Astrocyte (in vitro differentiated cells and primary cell): ENCODE data around the gene CDKAL1. TPM values are rescaled to one million over a fixed set of nuclear protein-coding genes. Genes with fewer than 3 reads are reported as not detected.

Source experiments
- DNase-seq: peaks from one replicate; pipeline ENCODE4 v3.0.0-alpha.2; 2010; ENCODE audit warnings: low read depth
- FAIRE-seq: peaks from 2 replicates; lab custom pipeline; 2011; peaks lifted over from hg19 to GRCh38; lab: Jason Lieb, UNC
- H2AFZ ChIP-seq: 2 replicates; pipeline ENCODE4 v1.6.0; 2012; ENCODE audit warnings: low read depth, low read length, inconsistent platforms
- H3K27ac ChIP-seq: 2 replicates; pipeline ENCODE4 v1.5.1; 2011; ENCODE audit warnings: low read depth, low read length, inconsistent platforms
- H3K27me3 ChIP-seq: 2 replicates; pipeline ENCODE4 v1.6.0; 2011; ENCODE audit warnings: low read length, inconsistent platforms; ENCODE audit not compliant: insufficient read depth
- H3K36me3 ChIP-seq: 2 replicates; pipeline ENCODE4 v1.5.1; 2011; ENCODE audit warnings: low read length, inconsistent platforms; ENCODE audit not compliant: insufficient read depth
- H3K4me1 ChIP-seq: 2 replicates; pipeline ENCODE4 v1.5.1; 2011; ENCODE audit warnings: low read length, inconsistent platforms; ENCODE audit not compliant: insufficient read depth
- H3K4me2 ChIP-seq: 2 replicates; pipeline ENCODE4 v1.6.0; 2012; ENCODE audit warnings: low read length, inconsistent platforms
- H3K4me3 ChIP-seq: 2 replicates; pipeline ENCODE4 v1.5.1; 2011; ENCODE audit warnings: low read depth, mild to moderate bottlenecking, low read length, inconsistent platforms; ENCODE audit not compliant: insufficient read depth
- H3K79me2 ChIP-seq: 2 replicates; pipeline ENCODE4 v1.6.0; 2012; ENCODE audit warnings: mild to moderate bottlenecking, low read length, inconsistent platforms; ENCODE audit not compliant: insufficient read depth
- H3K9ac ChIP-seq: 2 replicates; pipeline ENCODE4 v1.6.0; 2012; ENCODE audit warnings: mild to moderate bottlenecking, low read length, inconsistent platforms
- H3K9me3 ChIP-seq: 2 replicates; pipeline ENCODE4 v1.5.1; 2012; ENCODE audit warnings: low read depth, mild to moderate bottlenecking, low read length, inconsistent platforms; ENCODE audit not compliant: insufficient read depth
- H4K20me1 ChIP-seq: 2 replicates; pipeline ENCODE4 v1.6.0; 2012; ENCODE audit warnings: low read length, inconsistent platforms; ENCODE audit not compliant: insufficient read depth
- H3K27ac Mint-ChIP-seq: one replicate; pipeline ENCODE4 v1.8.0; 2021; ENCODE audit warnings: mild to moderate bottlenecking, mixed read lengths; ENCODE audit not compliant: unreplicated experiment
- H3K27me3 Mint-ChIP-seq: one replicate; pipeline ENCODE4 v1.8.0; 2021; ENCODE audit warnings: low read depth, mixed read lengths; ENCODE audit not compliant: unreplicated experiment
- H3K36me3 Mint-ChIP-seq: one replicate; pipeline ENCODE4 v1.8.0; 2021; ENCODE audit warnings: low read depth, mixed read lengths; ENCODE audit not compliant: unreplicated experiment
- H3K4me1 Mint-ChIP-seq: one replicate; pipeline ENCODE4 v1.8.0; 2021; ENCODE audit warnings: low read depth, mixed read lengths; ENCODE audit not compliant: unreplicated experiment
- H3K4me3 Mint-ChIP-seq: one replicate; pipeline ENCODE4 v1.8.0; 2021; ENCODE audit warnings: mild to moderate bottlenecking, moderate library complexity, mixed read lengths; ENCODE audit not compliant: unreplicated experiment
- H3K9me3 Mint-ChIP-seq: one replicate; pipeline ENCODE4 v1.8.0; 2021; ENCODE audit warnings: mild to moderate bottlenecking, mixed read lengths; ENCODE audit not compliant: unreplicated experiment
- EZH2 ChIP-seq: IDR thresholded peaks from 2 replicates; pipeline ENCODE4 v1.6.1; 2012; ENCODE audit warnings: mild to moderate bottlenecking, low read length, inconsistent platforms; ENCODE audit not compliant: insufficient read depth
- total RNA-seq: library from RNA; stranded (reverse); gene quantifications from 2 replicates; pipeline ENCODE4 v1.2.1, GENCODE V29; 2021
- TF ChIP-seq, protein P1 (sequence below): IDR thresholded peaks from 2 replicates; pipeline ENCODE4 v1.5.1; 2011; ENCODE audit warnings: low read depth, mild to moderate bottlenecking, inconsistent platforms, low read length, moderate library complexity; ENCODE audit not compliant: insufficient read depth

The CDKAL1 gene
- total RNA-seq, 1 donor from 2014 or later: 13.7 TPM

DNA sequence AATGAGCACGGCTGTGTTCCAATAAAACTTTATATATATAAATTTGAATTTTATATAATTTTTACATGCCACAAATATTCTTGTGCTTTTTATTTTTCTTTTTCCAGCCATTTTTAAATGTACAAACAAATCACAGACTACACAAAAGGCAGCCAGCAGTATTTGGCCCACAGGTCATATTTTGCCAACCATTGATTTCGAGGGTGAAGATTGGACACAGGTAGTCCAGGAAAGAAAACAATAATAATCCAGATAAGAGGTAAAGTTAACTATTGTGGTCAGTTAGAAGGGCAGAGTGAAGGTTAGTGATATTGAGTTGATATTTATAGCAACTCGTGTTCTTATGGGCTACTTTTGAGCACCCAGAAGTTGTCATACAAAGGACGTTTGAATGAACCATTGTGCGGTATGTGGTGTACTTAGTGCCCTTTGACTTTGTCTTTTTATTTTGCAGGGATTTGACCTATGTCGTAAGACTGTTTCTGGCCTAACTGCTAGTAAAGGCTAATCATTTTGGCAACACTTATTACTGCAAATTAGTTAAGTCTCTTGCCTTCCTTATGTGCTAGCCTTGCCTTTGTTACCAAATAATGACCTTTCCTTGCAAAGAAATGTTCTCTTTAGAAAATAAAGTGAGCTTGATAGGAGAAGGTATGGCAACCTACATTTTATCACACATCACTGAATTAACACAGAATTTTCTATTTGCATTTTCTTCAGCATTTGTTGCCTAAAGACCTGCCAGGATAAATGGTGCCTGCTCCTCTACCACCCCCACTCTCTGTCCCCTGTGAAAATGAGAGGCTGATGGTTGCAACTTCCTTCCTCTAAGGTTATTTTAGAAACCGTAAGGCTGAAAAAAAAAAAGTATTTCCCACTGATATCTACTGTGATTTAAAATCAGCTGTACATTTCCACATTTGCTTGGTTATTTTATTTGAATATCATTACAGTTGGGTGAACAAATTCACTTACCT lies 565.4 kb downstream of the CDKAL1 start:
- Histone ChIP-seq H3K36me3 (no peaks in the 10 kb centered on the region), H3K4me3 (no peak overlapping the region), H3K4me1 (no peaks in the 10 kb centered on the region), H3K9ac (no peak overlapping the region), H3K27ac (no peak overlapping the region), H3K4me2 (no peak overlapping the region), H4K20me1 (no peaks in the 10 kb centered on the region), H3K79me2 (no peaks in the 10 kb centered on the region), H3K27me3 (no peaks in the 10 kb centered on the region), H3K9me3 (no peaks in the 10 kb centered on the region), H2AFZ (no peak overlapping the region)
- Mint-ChIP-seq H3K36me3 (no peaks in the 10 kb centered on the region), H3K4me1 (no peaks in the 10 kb centered on the region), H3K27me3 (no peaks in the 10 kb centered on the region), H3K9me3 (no peaks in the 10 kb centered on the region), H3K27ac (no peak overlapping the region), H3K4me3 (no peak overlapping the region)
- FAIRE-seq (no peak), DNase-seq (no peak)
- TF ChIP-seq, protein P1, sequence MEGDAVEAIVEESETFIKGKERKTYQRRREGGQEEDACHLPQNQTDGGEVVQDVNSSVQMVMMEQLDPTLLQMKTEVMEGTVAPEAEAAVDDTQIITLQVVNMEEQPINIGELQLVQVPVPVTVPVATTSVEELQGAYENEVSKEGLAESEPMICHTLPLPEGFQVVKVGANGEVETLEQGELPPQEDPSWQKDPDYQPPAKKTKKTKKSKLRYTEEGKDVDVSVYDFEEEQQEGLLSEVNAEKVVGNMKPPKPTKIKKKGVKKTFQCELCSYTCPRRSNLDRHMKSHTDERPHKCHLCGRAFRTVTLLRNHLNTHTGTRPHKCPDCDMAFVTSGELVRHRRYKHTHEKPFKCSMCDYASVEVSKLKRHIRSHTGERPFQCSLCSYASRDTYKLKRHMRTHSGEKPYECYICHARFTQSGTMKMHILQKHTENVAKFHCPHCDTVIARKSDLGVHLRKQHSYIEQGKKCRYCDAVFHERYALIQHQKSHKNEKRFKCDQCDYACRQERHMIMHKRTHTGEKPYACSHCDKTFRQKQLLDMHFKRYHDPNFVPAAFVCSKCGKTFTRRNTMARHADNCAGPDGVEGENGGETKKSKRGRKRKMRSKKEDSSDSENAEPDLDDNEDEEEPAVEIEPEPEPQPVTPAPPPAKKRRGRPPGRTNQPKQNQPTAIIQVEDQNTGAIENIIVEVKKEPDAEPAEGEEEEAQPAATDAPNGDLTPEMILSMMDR: no peak
- no peak for TF ChIP-seq EZH2

DNA sequence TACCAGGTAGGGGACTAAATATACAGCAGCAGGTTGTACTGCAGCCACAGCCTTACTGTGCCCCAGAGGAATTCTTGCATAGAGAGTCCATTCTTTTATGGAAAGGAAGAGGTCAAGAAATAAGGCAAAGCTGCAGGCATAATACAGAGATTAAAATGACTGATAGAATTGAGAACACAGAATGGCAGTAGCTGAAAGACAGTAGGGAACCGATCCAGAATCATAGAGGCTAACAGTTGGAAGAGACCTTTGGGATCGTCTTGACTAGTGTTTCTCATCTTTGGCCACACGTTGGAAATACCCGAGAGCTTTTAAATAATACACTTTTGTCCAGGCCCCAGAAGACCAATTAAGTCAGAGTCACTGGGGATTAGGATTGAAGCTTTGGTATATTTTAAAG lies 566.7 kb downstream of the CDKAL1 start:
- H3K79me2 ChIP-seq: no peaks in the 10 kb centered on the region
- TF ChIP-seq, protein P1: no peak
- no peak for TF ChIP-seq EZH2
- no peak overlapping the region for H3K4me3 ChIP-seq
- Mint-ChIP-seq H3K27ac (no peak overlapping the region), H3K9me3 (no peaks in the 10 kb centered on the region), H3K27me3 (no peaks in the 10 kb centered on the region), H3K4me3 (no peak overlapping the region), H3K36me3 (no peaks in the 10 kb centered on the region), H3K4me1 (no peaks in the 10 kb centered on the region)
- H3K27me3 ChIP-seq: no peaks in the 10 kb centered on the region
- H3K4me1 ChIP-seq: no peaks in the 10 kb centered on the region
- H3K27ac ChIP-seq: no peak overlapping the region
- no peaks in the 10 kb centered on the region for H3K36me3 ChIP-seq
- no peak overlapping the region for H3K4me2 ChIP-seq
- H3K9me3 ChIP-seq: no peaks in the 10 kb centered on the region
- no peaks in the 10 kb centered on the region for H4K20me1 ChIP-seq
- DNase-seq (no peak), FAIRE-seq (no peak)
- no peak overlapping the region for H2AFZ ChIP-seq
- no peak overlapping the region for H3K9ac ChIP-seq

GRCh38 chr6:21101694-21102093 lies 567.4 kb downstream of the CDKAL1 start:
- H3K4me1 ChIP-seq: no peaks in the 10 kb centered on the region
- Mint-ChIP-seq H3K36me3 (no peaks in the 10 kb centered on the region), H3K27me3 (no peaks in the 10 kb centered on the region), H3K4me3 (no peak overlapping the region), H3K27ac (no peak overlapping the region), H3K4me1 (no peaks in the 10 kb centered on the region), H3K9me3 (no peaks in the 10 kb centered on the region)
- no peak for TF ChIP-seq EZH2
- TF ChIP-seq, protein P1: no peak
- no peak overlapping the region for H2AFZ ChIP-seq
- no peak overlapping the region for H3K9ac ChIP-seq
- no peaks in the 10 kb centered on the region for H3K79me2 ChIP-seq
- H3K27ac ChIP-seq: no peak overlapping the region
- H3K36me3 ChIP-seq: no peaks in the 10 kb centered on the region
- H3K4me2 ChIP-seq: no peak overlapping the region
- no peaks in the 10 kb centered on the region for H4K20me1 ChIP-seq
- H3K9me3 ChIP-seq: no peaks in the 10 kb centered on the region
- no peak overlapping the region for H3K4me3 ChIP-seq
- H3K27me3 ChIP-seq: no peaks in the 10 kb centered on the region
- DNase-seq: no peak
- FAIRE-seq: no peak
